OCI-LY3 (cell line): ENCODE measurements around the gene P2RX6.

Source experiments
- H2AFZ ChIP-seq: fragments of 200-600, 300-600 bp; shearing (Covaris generic); 2 replicates; pipeline ENCODE4 v1.6.0; 2014; ENCODE audit warnings: antibody characterized with exemption, low read depth, low read length
- H3K27ac ChIP-seq: fragments of 200-600, 300-600 bp; sonication (generic); 2 replicates; pipeline ENCODE4 v1.5.1; 2014; ENCODE audit warnings: mild to moderate bottlenecking, low read length, moderate library complexity, mixed read lengths
- H3K27me3 ChIP-seq: fragments of 200-600, 300-600 bp; sonication (generic); 2 replicates; pipeline ENCODE4 v1.6.1; 2014; ENCODE audit warnings: low read depth, low read length, mixed read lengths
- H3K36me3 ChIP-seq: fragments of 200-600, 300-600 bp; sonication (generic); replicated peaks from 2 replicates; pipeline ENCODE3; 2014; ENCODE audit warnings: low read depth, low read length, mixed read lengths
- H3K4me1 ChIP-seq: fragments of 300-600, 200-600 bp; sonication (generic); 2 replicates; pipeline ENCODE4 v1.6.1; 2014; ENCODE audit warnings: low read length, mixed read lengths
- H3K4me2 ChIP-seq: fragments of 200-600, 300-600 bp; sonication (generic); 2 replicates; pipeline ENCODE4 v1.6.1; 2014; ENCODE audit warnings: low read length, mixed read lengths
- H3K4me3 ChIP-seq: fragments of 300-600, 200-600 bp; sonication (generic); 2 replicates; pipeline ENCODE4 v1.5.1; 2014; ENCODE audit warnings: antibody characterized with exemption, mild to moderate bottlenecking, low read length, moderate library complexity
- H3K79me2 ChIP-seq: fragments of 300-600, 200-600 bp; shearing (Covaris generic); 2 replicates; pipeline ENCODE4 v1.6.1; 2014; ENCODE audit warnings: mild to moderate bottlenecking, low read length, mixed read lengths
- H3K9ac ChIP-seq: fragments of 300-600, 200-600 bp; shearing (Covaris generic); 2 replicates; pipeline ENCODE4 v1.6.0; 2014; ENCODE audit warnings: mild to moderate bottlenecking, low read length, moderate library complexity
- H3K9me3 ChIP-seq: fragments of 200-600, 300-600 bp; shearing (Covaris generic); 2 replicates; pipeline ENCODE4 v1.6.1; 2014; ENCODE audit warnings: low read length, mixed read lengths; ENCODE audit not compliant: insufficient read depth
- H4K20me1 ChIP-seq: fragments of 200-600, 300-600 bp; sonication (generic); 2 replicates; pipeline ENCODE4 v1.6.1; 2016; ENCODE audit warnings: low read length, mixed read lengths; ENCODE audit not compliant: insufficient read depth
- CTCF ChIP-seq: fragments of 200-600, 300-600 bp; sonication (generic); IDR thresholded peaks from 2 replicates; pipeline ENCODE4 v1.5.1; 2014; ENCODE audit warnings: antibody characterized with exemption, low read length, low read depth
- EZH2phosphoT487 ChIP-seq: fragments of 200-600 bp; shearing (Covaris generic); IDR thresholded peaks from 2 replicates; pipeline ENCODE4 v1.6.1; 2018; ENCODE audit warnings: antibody characterized with exemption, mixed run types, low read depth

P2RX6 gene

GRCh38 chr22:21073023-21073422, 58.1 kb downstream of the P2RX6 start:
- H3K27me3 ChIP-seq: peaks cover 37% of the 10 kb centered on the region
- no peak overlapping the region for H3K4me3 ChIP-seq
- no peak overlapping the region for H3K9ac ChIP-seq
- H3K36me3 ChIP-seq: no peaks in the 10 kb centered on the region
- no peaks in the 10 kb centered on the region; the same call in 1 of the 2 replicates for H4K20me1 ChIP-seq
- H3K27ac ChIP-seq: no peak overlapping the region
- H3K4me2 ChIP-seq: no peak overlapping the region
- no peak for TF ChIP-seq EZH2phosphoT487
- TF ChIP-seq CTCF: no peak
- H2AFZ ChIP-seq: no peak overlapping the region
- H3K4me1 ChIP-seq: peaks cover 6% of the 10 kb centered on the region
- H3K79me2 ChIP-seq: no peaks in the 10 kb centered on the region
- H3K9me3 ChIP-seq: no peaks in the 10 kb centered on the region

- no peak overlapping the region for H3K27ac ChIP-seq
- no peaks in the 10 kb centered on the region for H3K79me2 ChIP-seq
- peaks cover 2% of the 10 kb centered on the region for H3K4me1 ChIP-seq
- no peaks in the 10 kb centered on the region; the same call in 1 of the 2 replicates for H4K20me1 ChIP-seq
- H3K36me3 ChIP-seq: no peaks in the 10 kb centered on the region
- no peak overlapping the region for H2AFZ ChIP-seq
- H3K4me3 ChIP-seq: no peak overlapping the region
- peaks cover 37% of the 10 kb centered on the region for H3K27me3 ChIP-seq
- H3K4me2 ChIP-seq: no peak overlapping the region
- TF ChIP-seq CTCF (no peak), EZH2phosphoT487 (no peak)
- no peak overlapping the region for H3K9ac ChIP-seq
- no peaks in the 10 kb centered on the region for H3K9me3 ChIP-seq
These were observed 58.5 kb downstream of the P2RX6 start for GRCh38 chr22:21073482-21073881.

GRCh38 chr22:21074102-21074715, 59.2 kb downstream of the P2RX6 start:
- H3K27me3 ChIP-seq: peaks cover 32% of the 10 kb centered on the region
- H3K9ac ChIP-seq: no peak overlapping the region
- H3K4me2 ChIP-seq: no peak overlapping the region
- H2AFZ ChIP-seq: no peak overlapping the region
- no peak overlapping the region for H3K4me3 ChIP-seq
- TF ChIP-seq EZH2phosphoT487 (no peak), CTCF (no peak)
- H3K27ac ChIP-seq: no peak overlapping the region
- no peaks in the 10 kb centered on the region for H3K9me3 ChIP-seq
- H4K20me1 ChIP-seq: no peaks in the 10 kb centered on the region; the same call in 1 of the 2 replicates
- H3K36me3 ChIP-seq: no peaks in the 10 kb centered on the region
- no peaks in the 10 kb centered on the region for H3K4me1 ChIP-seq
- H3K79me2 ChIP-seq: no peaks in the 10 kb centered on the region

GRCh38 chr22:21075516-21076138, 60.7 kb downstream of the P2RX6 start:
- H3K36me3 ChIP-seq: no peaks in the 10 kb centered on the region
- no peaks in the 10 kb centered on the region for H3K9me3 ChIP-seq
- no peaks in the 10 kb centered on the region; the same call in 1 of the 2 replicates for H4K20me1 ChIP-seq
- peaks cover 18% of the 10 kb centered on the region for H3K27me3 ChIP-seq
- H2AFZ ChIP-seq: no peak overlapping the region
- no peak overlapping the region for H3K27ac ChIP-seq
- H3K4me2 ChIP-seq: no peak overlapping the region
- no peaks in the 10 kb centered on the region for H3K79me2 ChIP-seq
- TF ChIP-seq EZH2phosphoT487 (no peak), CTCF (no peak)
- H3K4me1 ChIP-seq: no peaks in the 10 kb centered on the region
- H3K4me3 ChIP-seq: no peak overlapping the region
- no peak overlapping the region for H3K9ac ChIP-seq
